IPS-18c (cell line): ENCODE measurements around the gene SORBS1.

ENCODE experiments used
- H3K4me3 ChIP-seq: 2 replicates; pipeline ENCODE4 v1.7.0; 2013; ENCODE audit warnings: low read depth, mild to moderate bottlenecking, low read length, moderate library complexity; ENCODE audit not compliant: insufficient read depth
- H3K9me3 ChIP-seq: one replicate; pipeline ENCODE4 v1.6.1; 2013; ENCODE audit warnings: mild to moderate bottlenecking, low read length, moderate library complexity; ENCODE audit not compliant: control insufficient read depth, insufficient read depth

The SORBS1 gene

DNA sequence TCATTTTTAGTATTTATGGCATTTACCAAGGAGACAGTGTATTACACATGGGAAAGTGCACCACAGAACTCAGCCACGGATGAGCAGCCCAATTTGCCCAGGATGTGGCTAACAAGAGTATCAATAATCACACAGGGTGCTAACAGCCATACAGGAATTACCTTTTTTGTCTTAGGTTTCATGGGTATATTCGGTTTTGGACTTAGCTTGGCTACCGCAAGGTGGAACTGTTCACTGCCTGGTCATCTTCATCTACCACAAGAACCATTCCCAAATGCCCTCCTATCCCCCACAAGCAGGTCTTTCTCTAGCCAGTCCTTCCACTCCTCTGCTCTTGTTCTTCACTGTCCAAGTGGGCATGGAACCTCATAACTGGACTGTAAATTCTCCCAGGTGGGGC lies 276.4 kb downstream of the SORBS1 start:
- Histone ChIP-seq H3K9me3 (no peaks in the 10 kb centered on the region), H3K4me3 (no peak overlapping the region)

DNA sequence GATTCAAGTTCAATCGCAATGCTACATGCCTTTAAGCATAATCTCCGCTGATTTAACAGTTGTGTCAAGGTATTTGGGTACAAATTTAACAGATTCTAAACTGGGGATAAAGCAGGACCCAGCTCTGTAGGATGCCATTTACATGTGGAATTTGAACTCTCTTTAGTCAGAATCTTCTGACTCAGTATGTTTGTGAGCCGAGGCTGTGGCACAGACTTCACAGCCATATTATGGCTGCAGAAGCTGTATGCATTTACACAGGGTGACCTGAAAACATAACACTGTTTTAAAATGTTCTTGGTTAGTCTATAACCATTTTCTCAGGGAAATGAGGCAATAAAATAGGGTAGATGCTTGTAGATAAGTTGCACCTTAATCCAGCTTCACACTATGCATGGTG lies 279.1 kb downstream of the SORBS1 start:
- Histone ChIP-seq H3K4me3 (no peak overlapping the region), H3K9me3 (no peaks in the 10 kb centered on the region)

DNA sequence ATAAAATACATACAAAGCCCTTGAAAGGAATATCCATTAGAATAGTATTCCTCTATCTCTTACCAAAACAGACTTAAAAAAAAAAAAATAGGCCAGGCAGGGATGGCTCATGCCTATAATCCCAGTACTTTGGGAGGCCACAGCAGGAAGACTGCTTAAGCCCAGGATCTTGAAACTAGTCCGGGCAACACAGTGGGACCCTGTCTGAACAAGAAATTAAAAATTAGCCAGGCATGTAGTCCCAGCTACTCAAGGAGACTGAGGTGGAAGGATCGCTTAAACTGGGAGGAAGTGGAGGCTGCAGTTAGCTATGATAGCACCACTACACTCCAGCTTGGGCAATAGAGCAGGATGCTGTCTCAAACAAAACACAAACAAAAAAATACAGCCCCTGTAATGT lies 280.0 kb downstream of the SORBS1 start:
- Histone ChIP-seq H3K9me3 (no peaks in the 10 kb centered on the region), H3K4me3 (no peak overlapping the region)

DNA sequence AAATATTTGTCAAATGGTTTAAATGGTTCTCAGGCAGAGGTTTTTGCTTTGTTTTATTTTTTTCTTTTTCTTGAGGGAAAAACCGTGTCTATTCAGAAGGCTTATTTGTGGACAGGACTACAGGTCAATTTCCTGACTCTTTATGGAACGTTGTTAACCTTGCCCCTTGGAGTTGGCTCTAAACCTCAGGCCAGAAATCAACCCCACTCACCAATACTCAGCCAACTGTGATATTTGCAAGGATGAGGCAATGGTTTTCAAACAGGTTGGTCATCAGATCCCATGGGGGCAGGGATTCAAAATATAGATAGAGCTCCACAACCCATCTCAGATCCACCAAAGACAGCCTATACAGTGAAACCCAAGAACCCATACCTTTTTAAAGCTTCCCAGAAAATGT lies 280.5 kb downstream of the SORBS1 start:
- no peak overlapping the region for H3K4me3 ChIP-seq
- H3K9me3 ChIP-seq = no peaks in the 10 kb centered on the region

DNA sequence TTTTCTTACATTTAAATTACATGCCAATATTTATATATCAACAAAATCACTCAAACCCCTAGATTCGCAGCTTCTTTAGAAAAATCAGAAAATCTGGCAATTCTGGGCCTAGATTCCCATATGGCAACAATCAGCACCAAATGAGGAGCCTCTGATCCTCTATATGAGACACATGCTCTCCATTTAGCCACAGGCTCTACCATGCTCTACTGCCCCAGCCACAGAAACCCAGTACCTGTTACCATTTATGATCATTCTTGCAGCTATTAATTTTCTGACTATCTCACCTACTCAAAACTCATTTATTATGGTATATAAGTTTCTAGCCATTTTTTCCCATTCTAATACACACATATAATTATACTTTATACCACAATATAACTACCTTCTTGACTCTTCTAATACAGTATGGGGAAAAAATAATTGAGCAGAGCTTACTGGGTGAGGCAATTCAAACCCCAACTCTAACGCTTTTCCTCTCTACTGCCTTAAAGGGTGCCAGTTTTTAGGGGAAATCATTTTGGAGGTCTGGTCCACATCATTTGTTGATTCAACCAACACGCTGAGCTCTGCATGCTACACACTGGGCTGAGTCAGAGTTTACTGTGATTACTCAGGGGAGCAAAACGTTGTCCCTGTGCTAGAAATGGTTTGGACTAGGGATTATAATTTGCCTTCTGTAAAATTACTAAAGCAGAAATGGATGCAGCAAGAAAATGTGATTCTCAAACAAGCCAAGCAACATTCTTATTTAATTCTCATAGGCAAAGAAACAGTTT lies 281.9 kb downstream of the SORBS1 start:
- Histone ChIP-seq H3K9me3 (no peaks in the 10 kb centered on the region), H3K4me3 (no peak overlapping the region)

DNA sequence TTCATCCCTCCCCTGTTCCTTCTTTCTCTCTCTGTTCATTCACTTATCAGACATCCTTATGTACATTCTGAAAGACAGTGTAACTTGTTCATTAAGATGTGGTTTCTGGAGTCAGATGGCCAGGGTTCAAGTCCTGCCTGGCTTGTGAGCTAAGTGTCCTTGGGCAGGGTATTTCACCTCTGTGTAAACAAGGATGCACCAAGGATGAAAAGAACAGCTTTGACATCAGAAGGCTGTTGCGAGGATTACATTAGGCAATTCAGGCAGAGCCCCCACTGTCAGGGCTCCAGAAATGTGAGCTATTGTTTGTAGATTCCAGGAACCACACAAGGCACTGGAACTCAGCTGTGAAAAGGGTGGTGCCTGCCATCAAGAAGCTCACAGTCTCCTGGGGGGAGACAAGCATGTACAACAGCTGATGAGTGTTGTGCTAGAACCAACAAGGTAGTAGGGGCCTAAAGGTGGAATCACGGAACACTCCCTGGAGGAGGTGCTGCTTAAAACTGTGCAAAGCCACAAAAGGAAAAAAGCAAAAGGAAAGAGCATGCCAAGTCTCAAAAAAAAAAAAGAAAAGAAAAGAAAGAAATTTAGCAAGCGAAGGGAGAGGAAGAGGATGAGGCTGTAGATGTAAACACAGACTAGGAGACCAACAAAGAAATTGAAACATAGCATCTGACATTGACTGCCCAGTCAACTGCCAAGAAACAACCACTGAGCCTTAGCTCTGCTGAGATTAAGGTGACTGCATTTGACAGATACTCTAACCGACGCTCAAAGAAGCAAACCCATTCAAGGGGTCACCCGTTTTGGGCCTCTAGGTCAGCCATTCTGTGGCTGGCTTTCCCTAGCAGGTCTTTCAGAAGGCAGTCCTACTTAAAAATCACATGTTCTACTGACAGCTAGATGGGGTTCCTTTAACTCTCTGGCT lies 282.8 kb downstream of the SORBS1 start:
- Histone ChIP-seq H3K4me3 (no peak overlapping the region), H3K9me3 (no peaks in the 10 kb centered on the region)

DNA sequence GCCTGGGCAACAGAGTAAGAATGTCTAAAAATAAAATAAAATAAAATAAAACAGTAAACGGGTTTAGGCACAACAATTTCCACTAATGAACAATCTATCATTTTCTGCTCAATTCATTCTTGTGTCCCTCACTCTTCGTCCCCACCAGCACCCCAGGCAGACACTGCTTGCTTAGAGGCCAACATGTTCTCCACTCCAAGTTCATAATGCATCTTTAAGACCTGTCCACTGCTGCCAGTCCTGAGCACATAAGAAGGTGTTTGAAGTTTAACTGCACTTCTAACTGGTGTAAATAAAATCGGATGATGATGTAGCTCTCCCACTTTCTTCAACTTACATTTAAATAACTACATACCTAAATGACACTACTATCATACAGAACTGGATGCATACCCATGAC lies 283.6 kb downstream of the SORBS1 start:
- no peak overlapping the region for H3K4me3 ChIP-seq
- H3K9me3 ChIP-seq = no peaks in the 10 kb centered on the region

DNA sequence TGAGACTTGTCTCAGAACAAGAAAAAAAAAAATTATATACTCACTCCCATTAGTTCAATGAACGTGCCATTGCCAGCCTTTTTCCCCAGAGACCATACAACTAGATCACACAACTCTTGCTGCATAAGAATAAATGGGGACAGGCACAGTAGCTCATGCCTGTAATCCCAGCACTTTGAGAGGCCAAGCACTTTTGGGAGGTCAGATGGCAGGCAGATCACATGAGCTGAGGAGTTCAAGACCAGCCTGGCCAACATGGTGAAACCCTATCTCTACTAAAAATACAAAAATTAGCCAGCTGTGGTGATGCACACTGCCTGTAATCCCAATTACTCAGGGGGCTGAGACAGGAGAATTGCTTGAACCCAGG lies 284.0 kb downstream of the SORBS1 start:
- H3K9me3 ChIP-seq = no peaks in the 10 kb centered on the region

DNA sequence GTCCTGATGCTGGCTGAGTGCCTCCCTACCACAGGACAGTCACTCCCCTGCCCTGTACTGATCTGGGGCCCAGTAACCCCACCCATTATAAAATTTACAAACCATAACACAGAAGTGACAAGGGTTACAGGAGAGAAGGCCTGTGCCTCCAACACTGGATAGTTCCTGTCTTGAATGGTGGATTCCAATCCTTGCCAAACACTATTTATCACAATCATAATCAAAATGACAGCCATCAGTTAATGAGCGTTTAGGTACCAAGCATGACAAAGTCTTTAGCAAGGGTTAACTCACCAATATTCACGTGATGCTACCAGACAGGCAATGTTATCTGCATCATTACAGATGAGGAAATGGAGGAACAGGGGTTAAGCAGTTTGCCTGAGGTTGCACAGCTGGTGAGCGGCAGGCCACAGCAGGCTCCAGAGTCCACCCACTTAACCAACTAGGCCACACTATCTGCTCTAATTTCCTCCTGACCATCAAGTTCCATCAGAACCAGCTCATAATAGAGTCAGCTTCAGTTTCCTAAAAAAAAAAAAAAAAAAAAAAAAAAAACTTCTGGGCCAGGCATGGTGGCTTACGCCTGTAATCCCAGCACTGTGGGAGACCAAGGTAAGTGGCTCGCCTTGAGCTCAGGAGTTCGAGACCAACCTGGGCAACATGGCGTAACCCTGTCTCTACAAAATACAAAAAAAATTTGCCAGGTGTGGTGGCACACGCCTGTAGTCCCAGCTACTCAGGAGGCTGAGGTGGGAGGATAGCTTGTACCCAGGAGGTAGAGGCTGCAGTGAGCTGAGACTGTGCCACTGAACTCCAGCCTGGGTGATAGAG lies 284.6 kb downstream of the SORBS1 start:
- no peak overlapping the region for H3K4me3 ChIP-seq
- H3K9me3 ChIP-seq = no peaks in the 10 kb centered on the region

More for the DNA sequence above, 284.0 kb downstream of the SORBS1 start:
- H3K4me3 ChIP-seq = no peak overlapping the region

DNA sequence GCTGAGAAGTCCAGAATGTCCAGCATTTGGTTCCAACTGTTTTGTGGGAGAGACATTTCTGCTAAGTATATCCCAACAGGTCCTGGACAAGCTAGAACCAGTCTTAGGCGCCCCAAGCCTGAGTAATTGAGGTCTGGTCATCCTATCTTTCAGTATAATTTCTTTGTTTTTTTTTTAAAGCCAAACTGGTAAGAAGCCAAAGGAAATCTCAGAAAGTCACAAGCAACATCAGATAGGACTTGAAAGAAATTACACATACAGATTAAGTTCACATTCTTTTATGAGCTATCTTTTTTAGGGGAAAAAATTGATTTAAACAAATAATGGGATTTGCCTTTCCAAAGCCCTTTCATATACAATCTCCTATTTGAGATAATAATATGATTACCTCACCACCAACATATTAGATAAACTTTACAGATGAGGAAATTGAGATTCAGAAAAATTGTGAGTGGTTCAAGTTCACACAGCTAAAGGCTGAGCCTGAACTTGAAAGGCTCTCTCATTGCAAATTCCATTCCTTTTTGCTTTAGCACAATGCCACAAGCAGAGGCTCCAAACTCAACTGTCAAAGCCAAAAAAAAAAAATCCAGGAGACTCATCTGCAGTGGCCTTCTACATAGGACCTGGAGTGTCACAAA lies 285.3 kb downstream of the SORBS1 start:
- no peaks in the 10 kb centered on the region for H3K9me3 ChIP-seq
- H3K4me3 ChIP-seq = no peak overlapping the region

DNA sequence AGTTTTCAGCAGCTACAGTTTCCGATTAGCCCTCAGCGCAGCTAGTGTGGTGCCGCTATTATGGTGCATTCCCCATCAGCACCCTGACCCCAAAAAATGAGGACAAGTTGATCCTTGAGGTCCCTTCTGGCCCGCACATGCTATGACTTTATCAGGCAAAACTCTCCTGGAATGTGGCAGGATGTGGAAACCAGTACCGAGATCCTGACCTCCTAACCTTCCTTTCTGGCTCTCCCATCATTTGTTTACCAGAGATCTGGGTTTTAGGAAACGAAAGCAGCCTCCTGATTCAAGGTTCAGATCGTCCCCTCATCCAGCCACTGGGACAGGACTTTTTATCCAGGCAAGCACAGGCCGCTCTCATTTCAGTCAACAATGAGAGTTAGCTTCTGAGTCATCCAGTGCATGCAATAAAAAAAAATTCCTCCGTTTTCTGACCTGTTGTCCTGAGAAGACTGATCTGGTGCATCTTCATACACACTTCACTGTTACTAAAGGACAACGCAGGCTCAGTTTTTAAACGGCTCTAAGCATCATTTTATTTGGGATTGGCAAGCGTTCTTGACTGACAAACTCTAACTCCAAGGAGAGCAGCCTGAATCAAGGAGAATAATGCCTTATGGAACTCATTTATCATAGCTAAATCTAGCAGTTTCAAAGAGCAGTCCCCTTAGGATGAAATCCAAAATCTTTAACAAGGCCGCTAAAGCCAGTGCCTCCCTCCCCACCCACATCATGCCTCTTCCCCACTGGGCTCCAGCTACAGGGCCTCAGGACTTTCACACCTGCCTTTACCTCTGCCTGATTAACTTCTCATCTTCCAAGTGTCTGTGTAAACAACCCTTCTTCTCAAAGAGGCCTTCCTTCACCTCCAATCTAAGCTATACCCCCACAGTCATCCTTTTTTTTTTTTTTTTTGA lies 287.5 kb downstream of the SORBS1 start:
- Histone ChIP-seq H3K4me3 (no peak overlapping the region), H3K9me3 (no peaks in the 10 kb centered on the region)

DNA sequence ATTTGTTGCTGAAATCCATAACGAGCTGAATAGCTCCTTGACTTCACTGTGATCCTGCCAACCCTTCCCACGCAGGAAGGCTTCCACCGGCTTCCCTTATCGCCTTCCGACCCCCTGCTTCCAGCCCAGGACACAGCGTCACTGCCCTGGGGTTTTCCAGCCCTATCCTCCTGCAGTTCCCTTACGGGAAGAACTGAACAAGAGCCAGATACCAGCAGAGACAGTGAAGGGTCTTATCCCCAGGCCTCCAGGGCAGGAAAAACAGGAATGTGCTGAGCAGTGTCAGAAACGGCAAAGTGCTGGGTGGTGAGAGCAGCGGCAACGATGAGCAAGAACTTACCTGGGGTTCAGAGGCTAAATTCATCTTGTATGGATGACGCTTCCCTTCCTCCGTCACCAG lies 292.7 kb downstream of the SORBS1 start:
- Histone ChIP-seq H3K9me3 (no peaks in the 10 kb centered on the region), H3K4me3 (no peak overlapping the region)

DNA sequence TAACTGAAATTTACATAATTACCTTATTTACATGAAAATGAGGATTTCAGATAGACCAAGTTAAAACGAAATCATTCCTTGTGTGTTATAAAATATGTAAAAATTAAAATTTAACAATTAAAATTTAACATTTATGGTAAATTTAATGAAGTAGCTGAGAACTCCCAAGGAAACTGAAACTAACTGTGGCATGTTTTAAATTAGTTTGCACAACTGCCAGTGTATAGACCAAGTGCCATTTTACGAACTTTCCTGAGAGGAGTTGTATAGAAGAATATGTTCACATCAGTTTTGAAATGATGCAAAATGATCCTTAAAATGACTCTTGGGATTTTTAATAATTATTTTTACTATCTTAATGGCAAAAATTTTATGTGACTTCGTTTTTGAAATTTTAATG lies 293.9 kb downstream of the SORBS1 start:
- no peak overlapping the region for H3K4me3 ChIP-seq
- no peaks in the 10 kb centered on the region for H3K9me3 ChIP-seq

DNA sequence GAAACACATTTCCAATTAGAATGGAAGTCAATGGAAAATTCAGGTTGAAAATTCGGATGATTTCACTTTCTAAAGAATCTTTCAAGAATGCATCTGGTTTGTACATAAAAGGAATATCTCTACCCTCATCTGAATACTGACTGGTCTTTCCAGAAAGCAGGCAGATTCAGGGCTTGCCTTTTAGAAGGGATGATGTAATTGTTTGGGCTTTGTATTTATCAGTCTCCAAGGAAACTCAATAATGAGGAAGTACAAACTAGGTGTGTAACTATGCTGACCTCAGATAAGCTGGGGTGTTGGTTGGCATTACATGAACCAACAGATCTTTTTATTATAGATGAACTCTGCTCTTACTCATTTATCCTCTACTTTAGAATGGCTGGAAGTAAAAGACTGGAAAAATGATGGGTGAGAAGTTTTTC lies 294.5 kb downstream of the SORBS1 start:
- no peak overlapping the region for H3K4me3 ChIP-seq
- H3K9me3 ChIP-seq = no peaks in the 10 kb centered on the region

DNA sequence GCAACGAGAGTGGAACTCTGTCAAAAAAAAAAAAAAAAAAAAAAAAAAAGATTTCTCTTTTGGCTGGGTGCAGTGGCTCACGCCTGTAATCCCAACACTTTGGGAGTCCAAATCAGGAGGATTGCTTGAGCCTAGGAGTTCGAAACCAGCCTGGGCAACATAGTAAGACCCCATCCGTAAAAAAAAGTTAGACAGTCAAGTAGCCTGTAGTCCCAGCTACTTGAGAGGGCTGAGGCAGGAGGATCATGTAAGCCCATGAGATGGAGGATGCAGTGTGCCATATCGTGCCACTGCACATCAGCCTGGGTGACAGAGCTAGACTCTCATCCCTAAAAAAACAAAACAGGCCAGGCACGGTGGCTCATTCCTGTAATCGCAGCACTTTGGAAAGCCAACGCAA lies 295.6 kb downstream of the SORBS1 start:
- Histone ChIP-seq H3K4me3 (no peak overlapping the region), H3K9me3 (no peaks in the 10 kb centered on the region)
